Mesodermal cell (in vitro differentiated cells): ENCODE data around the gene PLSCR3.

Experiments
- H3K27ac ChIP-seq: 2 replicates; pipeline ENCODE4 v1.7.0; 2013; ENCODE audit warnings: mild to moderate bottlenecking, low read depth, low read length, moderate library complexity; ENCODE audit not compliant: severe bottlenecking
- H3K36me3 ChIP-seq: 2 replicates; pipeline ENCODE4 v1.7.1; 2013; ENCODE audit warnings: mild to moderate bottlenecking, low read length, moderate library complexity; ENCODE audit not compliant: control insufficient read depth, insufficient read depth
- H3K4me1 ChIP-seq: one replicate; pipeline ENCODE4 v1.7.1; 2013; ENCODE audit warnings: mild to moderate bottlenecking, low read length; ENCODE audit not compliant: insufficient read depth, control insufficient read depth, poor library complexity, severe bottlenecking
- H3K4me3 ChIP-seq: 2 replicates; pipeline ENCODE4 v1.7.0; 2013; ENCODE audit warnings: low read length, control low read depth, mild to moderate bottlenecking; ENCODE audit not compliant: insufficient read depth, poor library complexity, severe bottlenecking; ENCODE audit errors: extremely low read depth
- H3K9me3 ChIP-seq: 2 replicates; pipeline ENCODE4 v1.7.1; 2013; ENCODE audit warnings: mild to moderate bottlenecking, low read length, moderate library complexity; ENCODE audit not compliant: control insufficient read depth
- WGBS, 2 experiments: methylation state at CpG; one replicate each; pipeline ENCODE4 v1.1.5; 2013; ENCODE audit warnings: missing lambda C conversion rate in 2 of 2; ENCODE audit not compliant: insufficient coverage in 2 of 2; 5-methylcytosine and 5-hydroxymethylcytosine counted together

Gene PLSCR3

GRCh38 chr17:7425756-7426155 is 31.4 kb upstream of the PLSCR3 start:
- H3K4me3 ChIP-seq: no peak overlapping the region
- H3K4me1 ChIP-seq: no peaks in the 10 kb centered on the region
- 71 to 82% methylated on average over 3 to 4 of the region's 8 CpGs for WGBS, 2 experiments
- H3K27ac ChIP-seq: no peak overlapping the region
- H3K36me3 ChIP-seq: no peaks in the 10 kb centered on the region
- no peaks in the 10 kb centered on the region for H3K9me3 ChIP-seq

DNA sequence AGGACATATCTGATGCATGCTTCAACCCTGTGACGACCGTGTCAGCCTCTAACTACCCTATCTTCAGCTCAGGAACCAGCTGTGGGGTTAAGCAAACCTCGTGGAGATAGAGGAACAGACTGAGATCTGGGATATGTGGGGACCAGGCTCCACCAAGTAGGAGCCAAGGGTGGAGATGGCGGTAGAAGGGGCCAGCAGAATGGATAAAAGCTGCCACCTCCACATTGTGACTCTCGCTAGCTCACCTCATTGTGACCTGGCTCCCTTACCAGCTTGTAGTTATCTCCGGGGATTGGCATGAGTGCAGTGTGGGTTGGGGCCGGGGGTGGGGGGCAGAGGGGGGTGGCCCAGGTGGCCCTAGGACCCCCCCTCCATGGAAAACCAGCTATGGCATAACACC is 31.0 kb upstream of the PLSCR3 start, which contains the start of gene SPEM2:
TSS of gene SPEM2 (plus strand) at position 301 of the 400 bp plus-strand sequence. CDS start at position 374, 73 bp downstream.
- Histone ChIP-seq H3K27ac (no peak within 1 kb of the TSS), H3K4me1 (no peaks in the 10 kb centered on the region), H3K9me3 (no peaks in the 10 kb centered on the region), H3K4me3 (no peak within 1 kb of the TSS), H3K36me3 (no peaks in the 10 kb centered on the region)
- 93 to 95% methylated on average over 4 to 5 of the region's 7 CpGs for WGBS, 2 experiments

GRCh38 chr17:7423679-7424078 is 29.4 kb upstream of the PLSCR3 start:
- Histone ChIP-seq H3K9me3 (no peaks in the 10 kb centered on the region), H3K4me3 (no peak overlapping the region), H3K36me3 (no peaks in the 10 kb centered on the region), H3K4me1 (peaks cover 5% of the 10 kb centered on the region), H3K27ac (no peak overlapping the region)
- WGBS, 2 experiments: 92 to 100% methylated on average over 3 to 4 of the region's 4 CpGs

DNA sequence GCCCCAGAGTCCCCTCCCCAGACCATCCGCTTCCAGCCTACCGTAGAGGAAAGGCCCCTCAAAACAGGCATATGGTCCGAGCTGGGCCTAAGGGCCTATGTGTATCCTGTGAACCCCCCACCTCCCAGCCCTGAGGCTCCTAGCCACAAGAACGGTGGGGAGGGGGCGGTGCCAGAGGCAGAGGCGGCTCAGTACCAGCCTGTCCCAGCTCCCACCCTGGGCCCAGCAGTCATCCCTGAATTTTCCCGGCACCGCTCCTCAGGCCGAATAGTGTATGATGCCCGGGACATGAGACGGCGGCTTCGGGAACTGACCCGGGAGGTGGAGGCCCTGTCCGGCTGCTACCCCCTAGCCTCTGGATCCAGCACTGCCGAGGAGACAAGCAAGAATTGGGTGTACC is 26.9 kb upstream of the PLSCR3 start:
- Histone ChIP-seq H3K4me3 (no peak overlapping the region), H3K4me1 (peaks cover 5% of the 10 kb centered on the region), H3K27ac (no peak overlapping the region), H3K36me3 (no peaks in the 10 kb centered on the region), H3K9me3 (no peaks in the 10 kb centered on the region)
- WGBS, 2 experiments: 92 to 94% methylated on average over 13 to 15 of the region's 16 CpGs

DNA sequence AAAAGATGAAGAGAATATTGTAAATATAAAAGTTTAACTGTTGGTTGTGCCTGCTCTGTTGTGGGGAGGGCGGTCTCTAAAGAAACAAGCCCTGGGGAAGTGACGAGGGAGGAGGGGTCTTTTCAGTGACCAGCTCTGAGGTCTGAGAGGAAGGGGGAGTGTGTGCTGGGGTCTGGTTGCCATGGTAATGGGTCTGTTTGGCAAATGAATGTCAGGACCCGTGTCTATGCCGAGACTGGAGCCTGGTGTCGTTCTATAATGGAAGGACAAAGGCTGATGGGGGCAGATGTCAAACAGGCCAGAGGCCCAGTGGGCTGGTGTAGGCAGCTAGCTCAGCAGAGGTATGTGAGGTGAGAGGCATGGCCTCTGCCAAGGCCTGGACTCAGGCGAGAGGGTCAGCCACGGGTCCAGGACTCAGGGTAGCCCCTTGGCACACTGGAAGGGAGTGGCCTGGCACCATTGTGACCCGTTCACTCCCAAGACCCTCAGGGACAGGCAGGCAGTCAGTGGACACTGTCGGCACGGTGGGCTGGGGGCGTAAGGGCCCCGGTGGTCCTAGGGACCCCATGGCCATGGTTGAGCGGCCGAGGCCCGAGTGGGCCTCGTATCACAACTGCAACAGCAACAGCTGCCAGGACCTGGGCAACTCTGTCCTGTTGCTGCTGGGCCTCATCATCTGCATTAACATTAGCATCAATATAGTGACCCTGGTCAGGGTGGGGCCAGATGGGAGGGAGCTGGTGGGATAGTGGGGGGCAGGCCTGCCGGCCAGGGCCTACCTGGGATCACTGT is 25.7 kb upstream of the PLSCR3 start, which contains the start of gene SPEM1:
TSS of gene SPEM1 (plus strand) at position 506 of the 792 bp plus-strand sequence. CDS start at position 567, 61 bp downstream.
- Histone ChIP-seq H3K36me3 (peaks cover 9% of the 10 kb centered on the region), H3K9me3 (no peaks in the 10 kb centered on the region), H3K4me1 (peaks cover 5% of the 10 kb centered on the region), H3K27ac (peak within 1 kb of the TSS; percentile 87), H3K4me3 (no peak within 1 kb of the TSS)
- WGBS, 2 experiments: 76 to 89% methylated on average over 11 to 16 of the region's 17 CpGs

GRCh38 chr17:7418472-7419152 is 24.3 kb upstream of the PLSCR3 start:
- peak overlapping the region; percentile 23 for H3K27ac ChIP-seq
- 61 to 73% methylated on average over 9 of the region's 18 CpGs for WGBS, 2 experiments

GRCh38 chr17:7417056-7417655 is 22.8 kb upstream of the PLSCR3 start:
- Histone ChIP-seq H3K4me1 (peaks cover 9% of the 10 kb centered on the region), H3K9me3 (no peaks in the 10 kb centered on the region), H3K27ac (no peak overlapping the region), H3K4me3 (no peak overlapping the region), H3K36me3 (peaks cover 18% of the 10 kb centered on the region)
- 92 to 96% methylated on average over 35 to 39 of the region's 54 CpGs for WGBS, 2 experiments

More at GRCh38 chr17:7418472-7419152, 24.3 kb upstream of the PLSCR3 start:
- Histone ChIP-seq H3K4me3 (no peak overlapping the region), H3K9me3 (no peaks in the 10 kb centered on the region), H3K36me3 (peaks cover 18% of the 10 kb centered on the region), H3K4me1 (peaks cover 5% of the 10 kb centered on the region)

DNA sequence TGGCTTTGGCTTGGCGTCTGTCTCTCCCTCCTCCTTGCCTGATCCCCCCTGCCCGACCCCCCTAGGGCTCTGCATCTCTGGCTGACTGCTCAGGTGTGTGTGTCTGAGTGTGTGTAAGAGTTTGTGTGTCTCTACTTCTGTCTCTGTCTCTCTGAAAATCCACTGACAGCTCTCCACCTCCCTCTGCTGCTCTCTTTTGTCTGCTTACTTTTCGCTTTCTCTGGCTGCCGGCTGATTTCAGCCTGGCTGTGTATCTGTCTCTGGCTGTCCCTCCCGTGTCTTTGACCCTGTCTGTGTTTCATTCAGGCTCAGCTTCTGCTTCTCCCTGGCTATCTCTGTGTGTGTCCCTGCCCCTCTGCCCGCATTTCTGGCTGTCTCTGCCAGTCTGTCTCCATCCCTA is 22.0 kb upstream of the PLSCR3 start:
- Histone ChIP-seq H3K4me1 (peaks cover 9% of the 10 kb centered on the region), H3K36me3 (peaks cover 22% of the 10 kb centered on the region), H3K9me3 (no peaks in the 10 kb centered on the region), H3K27ac (no peak overlapping the region), H3K4me3 (no peak overlapping the region)
- WGBS, 2 experiments: 85 to 89% methylated on average over 4 of the region's 6 CpGs

DNA sequence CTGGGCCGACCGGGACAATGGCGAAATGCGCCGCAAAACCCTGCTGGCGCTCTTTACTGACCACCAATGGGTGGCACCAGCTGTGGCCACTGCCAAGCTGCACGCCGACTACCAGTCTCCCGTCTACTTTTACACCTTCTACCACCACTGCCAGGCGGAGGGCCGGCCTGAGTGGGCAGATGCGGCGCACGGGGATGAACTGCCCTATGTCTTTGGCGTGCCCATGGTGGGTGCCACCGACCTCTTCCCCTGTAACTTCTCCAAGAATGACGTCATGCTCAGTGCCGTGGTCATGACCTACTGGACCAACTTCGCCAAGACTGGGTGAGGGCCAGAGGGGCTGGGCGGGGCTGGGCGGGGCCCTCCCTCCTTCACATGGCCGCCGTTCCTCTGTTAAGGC is 21.5 kb upstream of the PLSCR3 start:
- Histone ChIP-seq H3K36me3 (peaks cover 26% of the 10 kb centered on the region), H3K27ac (no peak overlapping the region), H3K4me1 (peaks cover 9% of the 10 kb centered on the region), H3K4me3 (no peak overlapping the region), H3K9me3 (no peaks in the 10 kb centered on the region)
- 95 to 96% methylated on average over 16 to 22 of the region's 23 CpGs for WGBS, 2 experiments

DNA sequence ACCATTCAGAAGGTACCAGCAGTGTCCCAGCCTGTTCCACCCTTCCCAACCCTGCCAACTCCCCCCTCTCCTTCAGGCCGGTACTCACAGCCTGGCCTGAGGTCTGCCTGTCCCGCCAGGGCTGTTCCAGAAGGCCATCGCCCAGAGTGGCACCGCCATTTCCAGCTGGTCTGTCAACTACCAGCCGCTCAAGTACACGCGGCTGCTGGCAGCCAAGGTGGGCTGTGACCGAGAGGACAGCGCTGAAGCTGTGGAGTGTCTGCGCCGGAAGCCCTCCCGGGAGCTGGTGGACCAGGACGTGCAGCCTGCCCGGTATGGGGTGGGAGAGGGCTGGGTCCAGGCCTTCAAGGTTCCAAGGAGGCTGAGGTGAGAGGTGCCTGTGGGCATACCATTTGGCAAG is 20.5 kb upstream of the PLSCR3 start:
- Histone ChIP-seq H3K4me1 (peaks cover 8% of the 10 kb centered on the region), H3K27ac (no peak overlapping the region), H3K36me3 (peaks cover 33% of the 10 kb centered on the region), H3K4me3 (no peak overlapping the region), H3K9me3 (no peaks in the 10 kb centered on the region)
- WGBS, 2 experiments: 89 to 92% methylated on average over 14 of the region's 14 CpGs
